BLaER1 (cell line): Measurements from ENCODE around the gene LYPD5.
"Not testable (repeated sequence)": the region's sequence is repeated elsewhere in the genome, so short reads cannot be mapped to it uniquely, and the experiment has no call there.

ENCODE experiments used
- H3K27ac ChIP-seq: shearing (Covaris generic); formaldehyde crosslinking; 2 replicates; pipeline ENCODE4 v1.8.1; 2022
- H3K27me3 ChIP-seq: shearing (Covaris generic); formaldehyde crosslinking; 2 replicates; pipeline ENCODE4 v1.8.1; 2022
- H3K36me3 ChIP-seq: shearing (Covaris generic); formaldehyde crosslinking; 2 replicates; pipeline ENCODE4 v1.8.1; 2022
- H3K4me1 ChIP-seq: shearing (Covaris generic); formaldehyde crosslinking; 2 replicates; pipeline ENCODE4 v1.8.1; 2022
- H3K4me2 ChIP-seq: shearing (Covaris generic); formaldehyde crosslinking; 2 replicates; pipeline ENCODE4 v1.8.1; 2022
- H3K4me3 ChIP-seq: shearing (Covaris generic); formaldehyde crosslinking; 2 replicates; pipeline ENCODE4 v1.8.1; 2022
- H3K9ac ChIP-seq: shearing (Covaris generic); formaldehyde crosslinking; 2 replicates; pipeline ENCODE4 v1.8.1; 2022
- H3K9me3 ChIP-seq: shearing (Covaris generic); formaldehyde crosslinking; 2 replicates; pipeline ENCODE4 v1.8.1; 2022
- H4K20me1 ChIP-seq: shearing (Covaris generic); formaldehyde crosslinking; 2 replicates; pipeline ENCODE4 v1.8.1; 2022
- Cebpa-rat ChIP-seq: shearing (Covaris generic); IDR thresholded peaks from 2 replicates; pipeline ENCODE4 v1.8.1; 2022

LYPD5 gene

DNA sequence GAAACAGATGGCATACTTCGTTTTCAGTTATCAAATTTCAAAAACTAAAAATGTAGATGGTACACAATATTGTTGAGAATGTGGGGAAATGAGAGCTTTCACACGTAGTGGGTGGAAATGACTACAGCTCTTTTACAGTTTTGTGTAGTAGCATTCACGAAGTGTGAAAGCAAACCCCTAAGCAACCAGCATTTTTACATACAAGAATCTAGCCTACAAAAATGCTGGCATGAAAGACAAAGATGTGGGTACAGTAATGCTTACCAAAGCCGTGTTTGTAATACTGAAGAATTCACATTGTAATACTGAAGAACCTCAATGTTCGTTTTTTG, 18.6 kb upstream of the LYPD5 start:
- H3K4me3 ChIP-seq = no peak overlapping the region
- H3K36me3 ChIP-seq = no peaks in the 10 kb centered on the region
- H3K9ac ChIP-seq = no peak overlapping the region
- no peak overlapping the region for H3K27ac ChIP-seq
- H3K4me2 ChIP-seq = no peak overlapping the region
- TF ChIP-seq Cebpa-rat = no peak
- H3K27me3 ChIP-seq = no peaks in the 10 kb centered on the region
- peaks cover 7% of the 10 kb centered on the region for H3K9me3 ChIP-seq
- no peaks in the 10 kb centered on the region for H3K4me1 ChIP-seq
- H4K20me1 ChIP-seq = no peaks in the 10 kb centered on the region

DNA sequence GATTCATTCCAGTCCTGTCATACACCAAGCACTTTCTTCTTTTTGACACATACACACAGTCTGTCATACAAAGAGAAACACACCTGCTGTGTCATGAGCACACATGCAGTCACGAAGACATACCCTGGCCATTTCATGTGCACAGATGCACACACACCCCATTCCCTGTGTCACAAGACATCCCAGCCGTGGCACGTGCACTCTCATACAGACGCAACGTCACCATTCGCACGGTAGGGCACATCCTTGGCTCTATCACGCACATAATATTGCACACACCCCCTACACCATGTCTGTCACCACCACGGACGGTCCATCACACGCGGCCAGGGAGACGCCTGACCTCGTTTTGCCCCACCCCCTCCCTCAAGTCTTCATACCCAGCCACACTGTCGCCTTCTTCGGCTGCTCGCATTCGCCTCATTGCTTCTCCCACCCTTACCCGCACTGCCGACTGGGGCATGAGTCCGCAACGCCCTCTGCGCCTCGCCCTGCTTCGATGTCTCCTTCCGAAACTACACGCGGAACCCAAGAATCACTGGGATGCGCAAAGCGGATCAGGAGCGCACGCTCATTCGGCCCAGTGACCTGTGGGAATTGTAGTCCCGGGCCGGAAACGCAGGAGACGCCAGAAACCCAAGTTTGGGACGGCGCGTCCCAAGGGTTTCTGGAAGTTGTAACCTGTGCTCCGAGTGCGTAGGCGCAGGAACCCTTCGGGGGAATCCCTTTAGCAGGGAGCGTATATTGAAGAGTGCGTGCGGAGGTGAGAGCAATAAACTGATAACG, 18.0 kb upstream of the LYPD5 start:
- Histone ChIP-seq H3K27ac (no peak overlapping the region), H3K4me1 (no peaks in the 10 kb centered on the region), H3K4me2 (no peak overlapping the region), H3K36me3 (no peaks in the 10 kb centered on the region), H4K20me1 (no peaks in the 10 kb centered on the region), H3K27me3 (no peaks in the 10 kb centered on the region), H3K4me3 (no peak overlapping the region), H3K9ac (no peak overlapping the region), H3K9me3 (peaks cover 7% of the 10 kb centered on the region)
- no peak for TF ChIP-seq Cebpa-rat

DNA sequence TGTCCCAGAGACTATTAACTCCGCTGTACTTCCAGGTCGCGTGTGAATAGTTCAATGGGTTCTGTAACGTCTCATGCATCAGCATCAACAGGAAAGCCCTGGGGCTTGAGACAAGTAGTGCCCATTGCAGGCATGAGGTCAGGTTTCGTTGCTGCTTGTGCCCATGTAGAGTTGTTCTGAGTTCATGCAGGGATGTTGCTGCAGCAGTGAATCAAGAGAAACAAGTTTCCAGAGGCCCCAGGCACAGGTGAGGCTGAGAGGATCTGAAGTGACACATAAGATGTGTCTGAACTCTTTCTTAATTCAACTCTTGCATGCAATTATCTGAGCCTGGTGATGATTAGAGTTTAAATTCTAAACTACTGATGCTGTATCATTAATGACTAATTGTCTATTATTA, 16.3 kb upstream of the LYPD5 start:
- no peaks in the 10 kb centered on the region for H3K4me1 ChIP-seq
- no peak overlapping the region for H3K4me2 ChIP-seq
- no peak for TF ChIP-seq Cebpa-rat
- no peaks in the 10 kb centered on the region for H3K36me3 ChIP-seq
- H4K20me1 ChIP-seq = no peaks in the 10 kb centered on the region
- no peak overlapping the region for H3K27ac ChIP-seq
- no peak overlapping the region for H3K9ac ChIP-seq
- no peak overlapping the region for H3K4me3 ChIP-seq
- H3K9me3 ChIP-seq = peaks cover 7% of the 10 kb centered on the region
- H3K27me3 ChIP-seq = no peaks in the 10 kb centered on the region

DNA sequence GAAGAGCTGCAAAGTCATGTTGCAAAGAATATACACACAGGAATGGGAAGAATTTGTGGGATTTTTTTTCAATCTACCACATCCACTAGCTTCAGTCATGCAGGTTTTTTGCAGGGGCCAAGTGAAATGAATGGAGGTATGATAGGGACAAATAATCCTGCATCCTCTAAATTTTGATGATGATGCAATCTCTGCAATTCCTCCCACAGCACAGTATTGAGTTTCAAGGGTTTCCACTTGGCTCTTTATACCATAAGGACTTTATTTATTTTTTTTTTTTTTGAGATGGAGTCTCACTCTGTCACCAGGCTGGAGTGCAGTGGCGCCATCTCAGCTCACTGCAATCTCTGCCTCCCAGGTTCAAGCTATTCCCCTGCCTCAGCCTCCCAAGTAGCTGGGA, 15.2 kb upstream of the LYPD5 start:
- not testable (repeated sequence) for H3K4me1 ChIP-seq, H3K4me3 ChIP-seq, H3K27me3 ChIP-seq, H3K27ac ChIP-seq, H3K9me3 ChIP-seq, H3K36me3 ChIP-seq, H3K9ac ChIP-seq, H3K4me2 ChIP-seq, H4K20me1 ChIP-seq

DNA sequence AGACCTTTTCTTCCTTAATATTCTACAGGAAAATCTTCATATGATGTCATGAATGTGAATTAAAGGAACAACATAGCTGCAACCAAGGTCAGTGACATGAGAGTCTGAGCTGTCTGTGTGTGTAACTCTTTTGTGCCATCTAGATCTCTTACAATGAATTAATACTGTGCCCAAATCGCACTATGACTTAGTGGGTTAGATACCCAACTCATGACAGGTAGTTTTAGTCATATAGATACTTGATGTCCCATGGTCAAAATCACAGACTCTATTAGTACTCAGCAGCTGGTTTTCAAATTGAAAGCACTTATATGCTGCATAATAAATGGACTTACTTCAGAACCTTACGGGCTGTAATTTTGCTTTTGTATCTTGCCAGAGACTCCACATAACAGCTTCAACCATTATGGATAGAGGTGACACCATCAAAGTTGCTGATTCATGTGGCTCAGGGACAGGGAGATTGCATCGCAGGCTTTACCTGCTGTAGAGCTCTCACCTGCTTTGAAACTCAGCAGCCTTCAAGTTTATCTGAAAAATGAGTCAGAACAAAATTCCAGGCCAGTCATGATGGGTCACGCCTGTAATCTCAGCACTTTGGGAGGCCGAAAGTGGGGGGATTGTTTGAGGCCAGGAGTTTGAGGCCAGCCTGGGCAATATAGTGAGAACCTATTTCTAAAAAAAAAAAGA, 12.6 kb upstream of the LYPD5 start:
- Histone ChIP-seq H4K20me1 (no peaks in the 10 kb centered on the region), H3K4me3 (no peak overlapping the region), H3K9me3 (no peaks in the 10 kb centered on the region), H3K9ac (no peak overlapping the region), H3K27me3 (no peaks in the 10 kb centered on the region), H3K4me1 (no peaks in the 10 kb centered on the region), H3K4me2 (no peak overlapping the region), H3K36me3 (no peaks in the 10 kb centered on the region), H3K27ac (no peak overlapping the region)
- TF ChIP-seq Cebpa-rat = no peak

DNA sequence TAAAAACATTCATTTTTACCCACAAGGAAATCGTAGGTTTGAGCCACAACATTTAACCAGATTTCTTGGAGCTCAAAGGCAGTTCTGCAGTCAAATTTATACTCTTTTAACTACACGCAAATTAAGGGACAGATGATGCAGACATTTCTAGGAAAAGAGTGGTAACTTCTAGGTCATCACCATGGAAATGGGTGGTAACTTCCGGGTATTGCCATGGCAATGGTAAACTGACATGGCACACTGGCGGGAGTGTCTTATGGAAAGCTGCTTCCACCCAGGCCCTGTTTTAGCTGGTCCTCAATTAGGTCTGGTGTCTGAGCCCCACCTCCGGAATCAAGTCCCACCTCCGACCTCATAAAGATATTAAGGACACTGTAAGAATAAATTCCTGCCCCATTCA, 10.4 kb upstream of the LYPD5 start:
- H3K36me3 ChIP-seq = no peaks in the 10 kb centered on the region
- no peak overlapping the region for H3K27ac ChIP-seq
- no peak overlapping the region for H3K4me2 ChIP-seq
- no peaks in the 10 kb centered on the region for H3K27me3 ChIP-seq
- H3K4me1 ChIP-seq = no peaks in the 10 kb centered on the region
- no peak overlapping the region for H3K9ac ChIP-seq
- no peak overlapping the region for H3K4me3 ChIP-seq
- no peaks in the 10 kb centered on the region for H4K20me1 ChIP-seq
- no peaks in the 10 kb centered on the region for H3K9me3 ChIP-seq
- no peak for TF ChIP-seq Cebpa-rat

DNA sequence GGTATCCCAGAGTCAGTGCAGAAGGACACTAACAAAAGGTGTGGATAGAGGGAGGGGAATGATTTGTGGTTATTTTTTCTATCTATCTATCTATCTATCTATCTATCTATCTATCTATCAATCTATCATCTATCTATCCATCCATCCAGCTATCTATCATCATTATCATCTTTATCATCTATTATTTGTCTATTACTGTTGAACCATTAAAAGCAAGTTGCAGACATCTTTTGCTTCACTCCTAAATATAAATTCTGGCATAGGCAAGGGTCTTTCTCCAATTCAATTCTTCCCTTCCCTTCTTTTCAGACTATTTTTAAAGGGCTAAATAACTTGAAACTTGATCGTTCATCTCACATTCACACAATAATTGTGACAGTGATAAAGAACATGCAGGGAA, 10.0 kb upstream of the LYPD5 start:
- no peak for TF ChIP-seq Cebpa-rat
- Histone ChIP-seq H3K27ac (no peak overlapping the region), H3K9ac (no peak overlapping the region), H3K9me3 (no peaks in the 10 kb centered on the region), H3K36me3 (no peaks in the 10 kb centered on the region), H3K4me1 (no peaks in the 10 kb centered on the region), H3K4me2 (no peak overlapping the region), H3K27me3 (no peaks in the 10 kb centered on the region), H4K20me1 (no peaks in the 10 kb centered on the region), H3K4me3 (no peak overlapping the region)

DNA sequence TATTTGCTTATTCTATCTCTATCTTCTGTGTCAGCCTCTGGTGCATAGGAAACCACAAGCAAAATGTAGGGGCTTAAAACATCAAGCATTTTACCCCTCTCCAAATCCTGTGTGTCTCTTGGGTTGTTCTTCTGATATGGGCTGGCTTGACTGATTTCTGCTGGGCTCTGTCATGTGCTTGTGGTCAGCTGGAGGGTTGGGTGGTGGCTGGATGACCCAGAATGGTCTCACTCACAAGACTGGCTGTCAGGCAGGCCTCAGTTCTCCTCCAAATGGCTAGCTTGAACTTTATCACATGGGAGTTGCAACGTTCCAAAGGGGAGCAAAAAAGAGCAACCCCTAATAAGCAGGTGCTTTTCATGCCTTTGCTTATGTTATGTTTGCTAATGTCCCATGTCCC, 9.6 kb upstream of the LYPD5 start:
- no peak for TF ChIP-seq Cebpa-rat
- Histone ChIP-seq H3K36me3 (no peaks in the 10 kb centered on the region), H3K9me3 (no peaks in the 10 kb centered on the region), H3K27me3 (no peaks in the 10 kb centered on the region), H3K9ac (no peak overlapping the region), H3K27ac (no peak overlapping the region), H3K4me3 (no peak overlapping the region), H3K4me1 (no peaks in the 10 kb centered on the region), H4K20me1 (no peaks in the 10 kb centered on the region), H3K4me2 (no peak overlapping the region)

DNA sequence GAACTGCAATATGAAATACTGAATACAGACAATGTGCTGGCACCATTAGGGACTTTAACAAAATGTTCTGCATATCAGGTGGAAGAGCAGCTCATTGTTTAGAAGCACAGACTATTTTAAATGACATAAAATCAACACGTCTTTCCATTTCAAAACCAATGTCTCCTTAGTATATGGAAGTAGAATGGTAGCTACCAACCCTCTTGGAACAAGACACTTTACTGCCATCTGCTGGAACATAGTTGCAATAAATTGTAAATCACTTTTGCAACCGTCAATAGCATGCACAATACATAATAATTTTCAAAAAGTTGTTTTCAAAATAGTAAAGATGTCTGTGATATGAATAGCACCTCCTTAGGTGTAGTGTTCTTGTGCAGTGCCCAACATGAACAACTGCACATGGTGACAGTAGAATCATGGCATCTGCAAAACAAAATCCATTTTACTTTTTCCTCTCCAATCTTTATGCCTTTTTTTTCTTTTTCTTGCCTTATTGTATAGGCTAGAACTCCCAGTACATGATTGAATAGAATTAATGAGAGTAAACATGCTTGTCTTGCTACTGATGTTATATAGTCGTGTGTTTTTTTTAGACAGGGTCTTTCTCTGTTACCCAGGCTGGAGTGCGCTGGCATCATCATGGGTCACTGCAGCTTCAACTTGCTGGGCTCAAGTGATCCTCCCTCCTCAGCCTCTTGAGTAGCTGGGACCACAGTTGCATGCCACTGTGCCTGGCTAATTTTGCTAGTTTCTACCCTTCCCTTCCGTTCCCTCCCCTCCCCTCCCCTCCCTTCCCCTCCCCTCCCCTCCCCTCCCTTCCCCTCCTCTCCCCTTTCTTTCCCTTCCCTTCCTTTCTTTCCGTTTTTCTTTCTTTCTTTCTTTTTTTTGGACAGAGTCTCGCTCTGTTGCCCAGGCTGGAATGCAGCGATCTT, 7.8 kb upstream of the LYPD5 start:
- H3K4me2 ChIP-seq = no peak overlapping the region
- no peaks in the 10 kb centered on the region for H3K4me1 ChIP-seq
- H3K27ac ChIP-seq = no peak overlapping the region
- TF ChIP-seq Cebpa-rat = no peak
- H3K36me3 ChIP-seq = no peaks in the 10 kb centered on the region
- no peak overlapping the region for H3K9ac ChIP-seq
- H3K27me3 ChIP-seq = no peaks in the 10 kb centered on the region
- H4K20me1 ChIP-seq = no peaks in the 10 kb centered on the region
- no peaks in the 10 kb centered on the region for H3K9me3 ChIP-seq
- no peak overlapping the region for H3K4me3 ChIP-seq

DNA sequence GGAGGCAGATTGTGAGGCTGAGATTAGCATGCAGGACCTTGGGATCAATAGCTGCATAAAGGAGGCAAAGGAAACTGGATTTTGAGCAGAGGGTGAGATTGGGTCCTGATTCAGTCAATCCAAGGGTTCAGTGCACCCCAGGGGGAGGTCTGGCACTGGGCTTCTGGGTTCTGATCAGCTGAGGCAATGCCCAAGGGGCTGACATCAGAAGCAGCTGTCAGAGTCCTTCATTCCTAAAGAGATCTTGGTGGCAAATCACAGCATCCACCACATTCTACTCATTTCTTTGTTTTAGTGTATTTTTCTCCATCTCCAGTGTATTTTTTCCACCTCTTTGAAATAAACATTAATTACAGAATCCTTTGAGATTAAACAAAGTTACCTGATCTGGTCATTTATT, 5.4 kb upstream of the LYPD5 start:
- TF ChIP-seq Cebpa-rat = no peak
- Histone ChIP-seq H3K9me3 (no peaks in the 10 kb centered on the region), H3K4me1 (no peaks in the 10 kb centered on the region), H3K36me3 (no peaks in the 10 kb centered on the region), H3K27me3 (no peaks in the 10 kb centered on the region), H3K9ac (no peak overlapping the region), H3K27ac (no peak overlapping the region), H3K4me2 (no peak overlapping the region), H3K4me3 (no peak overlapping the region), H4K20me1 (no peaks in the 10 kb centered on the region)
